Uterus (tissue), 2 donors: ENCODE measurements around the gene SIX6.

Experiments
- CTCF ChIP-seq, 4 experiments: fragments of 200-600 bp in 2 of 4; fragments of 450-650 bp in 2 of 4; sonication (generic) in 2 of 4; IDR thresholded peaks; one replicate each; pipeline ENCODE4 v1.5.1; 2016 to 2019; ENCODE audit warnings: antibody characterized with exemption in 4 of 4, mild to moderate bottlenecking in 2 of 4, moderate library complexity in 1 of 4
- POLR2A ChIP-seq, 2 donors: fragments of 450-650 bp; IDR thresholded peaks; one replicate each; pipeline ENCODE4 v1.6.1; 2016; ENCODE audit warnings: antibody characterized with exemption in 2 of 2, mild to moderate bottlenecking in 1 of 2, moderate library complexity in 1 of 2

GRCh38 chr14:60508707-60509437 is at the start of gene SIX6:
- TF ChIP-seq CTCF (IDR thresholded peaks at IDR 0.05) (no peak), POLR2A (IDR thresholded peaks at IDR 0.05) (no peak)
